Esophagus muscularis mucosa (tissue), 4 donors: ENCODE results near the gene CSNK2A3. TPM values are rescaled to one million over a fixed set of nuclear protein-coding genes. Genes with fewer than 3 reads are reported as not detected.

Experiments
- DNase-seq: peaks from one replicate; pipeline ENCODE4 v3.0.0-alpha.2; 2017; ENCODE audit errors: extremely low spot score
- H3K27ac ChIP-seq, 4 donors: fragments of 200-600 bp; sonication (generic); replicated peaks in 1 of 4; 1 replicate in 3 of 4; 2 replicates in 1 of 4; pipeline ENCODE4 v1.5.1; 2016 to 2019; ENCODE audit warnings: mild to moderate bottlenecking in 1 of 4
- H3K27me3 ChIP-seq, 4 donors: fragments of 200-600 bp; sonication (generic); one replicate each; pipeline versions ENCODE4 v1.5.1 to v1.6.0; 2016 to 2019
- H3K36me3 ChIP-seq, 4 donors: fragments of 200-600 bp; sonication (generic); one replicate each; pipeline ENCODE4 v1.5.1; 2016 to 2019
- H3K4me1 ChIP-seq, 4 donors: fragments of 200-600 bp; sonication (generic); one replicate each; pipeline ENCODE4 v1.5.1; 2016 to 2019
- H3K4me3 ChIP-seq, 4 donors: fragments of 200-600 bp; sonication (generic); 1 replicate in 2 of 4; 2 replicates in 2 of 4; pipeline ENCODE4 v1.5.1; 2016 to 2019; ENCODE audit warnings: mild to moderate bottlenecking in 4 of 4, moderate library complexity in 1 of 4
- H3K9me3 ChIP-seq, 4 donors: fragments of 200-600 bp; sonication (generic); 1 replicate in 3 of 4; 2 replicates in 1 of 4; pipeline ENCODE4 v1.5.1; 2016 to 2019
- CTCF ChIP-seq, 3 experiments: fragments of 200-600 bp in 2 of 3; fragments of 450-650 bp in 1 of 3; sonication (generic) in 2 of 3; IDR thresholded peaks; one replicate each; pipeline ENCODE4 v1.5.1; 2017 to 2019; ENCODE audit warnings: antibody characterized with exemption in 3 of 3, mild to moderate bottlenecking in 2 of 3, moderate library complexity in 1 of 3
- EP300 ChIP-seq: sonication (generic); formaldehyde crosslinking; IDR thresholded peaks from one replicate; pipeline ENCODE4 v1.6.1; 2017; ENCODE audit warnings: antibody characterized with exemption
- POLR2A ChIP-seq: fragments of 450-650 bp; IDR thresholded peaks from one replicate; pipeline ENCODE4 v1.6.1; 2017; ENCODE audit warnings: antibody characterized with exemption, moderate library complexity, mild to moderate bottlenecking, low read depth
- POLR2AphosphoS5 ChIP-seq, 2 donors: sonication (generic); formaldehyde crosslinking; IDR thresholded peaks; one replicate each; pipeline ENCODE4 v1.6.1; 2017; ENCODE audit warnings: antibody characterized with exemption in 2 of 2
- WGBS: methylation state at CpG from one replicate; pipeline ENCODE4 v1.1.5; 2018; 5-methylcytosine and 5-hydroxymethylcytosine counted together
- intact Hi-C: fragments of 100-400 bp; cut with DNase I; formaldehyde crosslinking; loops from one replicate; pipeline ENCODE4 v1.15.1; 2023
- total RNA-seq, 4 donors: library from RNA; depleted of rRNA; stranded (reverse); fragments of >200 nt; gene quantifications; one replicate each; pipeline versions ENCODE4 v1.1.0 to v1.2.1, GENCODE V29; 2016

Gene CSNK2A3
- total RNA-seq, 4 donors from 2014 or later = 0.83 to 2.8 (median 1.1) TPM

GRCh38 chr11:11380883-11381282, 27.8 kb upstream of the CSNK2A3 start:
- intact Hi-C loops = no loop called here
- no peak for DNase-seq
- Histone ChIP-seq H3K27me3 (no peaks in the 10 kb centered on the region), H3K9me3 (no peaks in the 10 kb centered on the region), H3K27ac (no peak overlapping the region), H3K4me3 (no peak overlapping the region), H3K36me3 (peaks cover 0 to 29% (median 17%) of the 10 kb centered on the region in 4 donors), H3K4me1 (peaks cover 0 to 8% (median 0%) of the 10 kb centered on the region in 4 donors)
- 67% methylated on average over 3 of the region's 3 CpGs for WGBS
- TF ChIP-seq CTCF (IDR thresholded peaks at IDR 0.05) (no peak), POLR2AphosphoS5 (IDR thresholded peaks at IDR 0.05) (no peak), POLR2A (no peak), EP300 (no peak)

DNA sequence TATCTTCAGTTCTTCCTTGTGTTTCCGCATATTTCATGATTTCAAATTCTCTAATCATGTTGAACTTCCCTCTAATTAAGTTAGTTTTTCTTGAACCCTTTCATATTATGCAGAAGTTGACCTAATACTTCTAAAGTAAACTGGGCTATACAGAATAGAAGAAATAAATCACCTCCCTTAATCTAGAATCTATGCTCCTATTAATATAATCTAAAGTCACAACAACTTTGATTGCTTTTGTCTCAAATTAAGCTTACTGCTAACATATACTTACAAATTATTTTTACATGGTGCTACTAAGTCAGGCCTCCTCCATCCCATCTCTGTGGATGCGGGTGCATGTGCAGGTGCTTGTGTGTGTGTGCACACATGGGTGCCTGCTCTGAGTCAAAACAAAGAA, 27.3 kb upstream of the CSNK2A3 start:
- TF ChIP-seq POLR2A (no peak), EP300 (no peak), CTCF (IDR thresholded peaks at IDR 0.05) (no peak), POLR2AphosphoS5 (IDR thresholded peaks at IDR 0.05) (no peak)
- WGBS = 98% methylated on average over 2 of the region's 2 CpGs
- H3K4me1 ChIP-seq = peaks cover 0 to 8% (median 0%) of the 10 kb centered on the region in 4 donors
- peaks cover 0 to 35% (median 20%) of the 10 kb centered on the region in 4 donors for H3K36me3 ChIP-seq
- no peak for DNase-seq
- no peak overlapping the region for H3K4me3 ChIP-seq
- no peaks in the 10 kb centered on the region for H3K9me3 ChIP-seq
- H3K27me3 ChIP-seq = no peaks in the 10 kb centered on the region
- no peak overlapping the region for H3K27ac ChIP-seq
- intact Hi-C loops = no loop called here

- Histone ChIP-seq H3K27me3 (no peaks in the 10 kb centered on the region), H3K36me3 (peaks cover 0 to 41% (median 20%) of the 10 kb centered on the region in 4 donors), H3K4me3 (no peak overlapping the region), H3K9me3 (no peaks in the 10 kb centered on the region), H3K27ac (no peak overlapping the region), H3K4me1 (peaks cover 0 to 8% (median 0%) of the 10 kb centered on the region in 4 donors)
- 100% methylated on average over 1 of the region's 3 CpGs for WGBS
- intact Hi-C loops = no loop called here
- TF ChIP-seq CTCF (IDR thresholded peaks at IDR 0.05) = no peak
- no peak for TF ChIP-seq EP300
- TF ChIP-seq POLR2A = no peak
- TF ChIP-seq POLR2AphosphoS5 (IDR thresholded peaks at IDR 0.05) = no peak
- DNase-seq = no peak
Observed at GRCh38 chr11:11379661-11380060, 26.6 kb upstream of the CSNK2A3 start.

DNA sequence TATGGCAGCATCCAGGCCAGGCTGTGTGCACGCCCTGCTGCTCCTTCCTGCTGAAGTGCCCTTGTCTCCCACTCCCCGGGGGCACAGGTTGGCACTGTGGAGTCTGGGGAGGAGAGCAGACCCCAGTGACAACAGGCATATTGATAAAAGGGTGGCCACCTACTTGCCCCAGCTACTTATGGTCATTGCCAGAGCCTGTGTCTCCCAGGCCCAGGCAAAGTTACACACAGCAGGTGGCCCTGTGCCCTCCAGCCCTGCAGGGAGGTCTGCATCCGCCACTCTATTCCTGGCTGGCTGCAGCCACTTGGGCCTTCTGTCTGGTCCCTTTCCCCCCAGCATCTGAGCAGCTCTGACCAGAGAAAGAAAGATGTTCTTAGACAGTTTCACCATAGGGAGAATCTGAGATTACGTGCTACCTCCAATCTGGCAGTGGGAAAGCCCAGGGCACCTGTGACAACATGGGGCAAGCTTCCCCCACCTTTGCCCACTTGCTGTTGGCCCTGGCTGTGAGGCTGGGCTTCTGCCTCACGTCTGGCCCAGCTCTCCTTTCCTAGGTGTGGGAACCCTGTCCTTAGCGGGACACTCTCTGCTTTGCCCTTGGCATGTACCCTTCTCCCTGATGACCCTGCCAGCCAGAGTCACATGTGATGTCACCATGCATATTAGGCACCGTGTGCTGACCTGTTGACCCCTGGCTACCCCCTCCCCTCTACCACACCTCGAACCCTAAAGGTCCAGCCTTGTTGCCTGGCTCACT, 25.3 kb upstream of the CSNK2A3 start:
- Histone ChIP-seq H3K9me3 (no peaks in the 10 kb centered on the region), H3K4me1 (peaks cover 0 to 8% (median 0%) of the 10 kb centered on the region in 4 donors), H3K4me3 (no peak overlapping the region), H3K27ac (no peak overlapping the region), H3K36me3 (peaks cover 0 to 49% (median 21%) of the 10 kb centered on the region in 4 donors), H3K27me3 (no peaks in the 10 kb centered on the region)
- TF ChIP-seq EP300 = no peak
- no peak for TF ChIP-seq POLR2AphosphoS5 (IDR thresholded peaks at IDR 0.05)
- no peak for TF ChIP-seq CTCF (IDR thresholded peaks at IDR 0.05)
- TF ChIP-seq POLR2A = no peak
- no peak for DNase-seq
- intact Hi-C loops = no loop called here
- 82% methylated on average over 8 of the region's 8 CpGs for WGBS
